ENCODE data around the gene PADI4.

The PADI4 gene

DNA sequence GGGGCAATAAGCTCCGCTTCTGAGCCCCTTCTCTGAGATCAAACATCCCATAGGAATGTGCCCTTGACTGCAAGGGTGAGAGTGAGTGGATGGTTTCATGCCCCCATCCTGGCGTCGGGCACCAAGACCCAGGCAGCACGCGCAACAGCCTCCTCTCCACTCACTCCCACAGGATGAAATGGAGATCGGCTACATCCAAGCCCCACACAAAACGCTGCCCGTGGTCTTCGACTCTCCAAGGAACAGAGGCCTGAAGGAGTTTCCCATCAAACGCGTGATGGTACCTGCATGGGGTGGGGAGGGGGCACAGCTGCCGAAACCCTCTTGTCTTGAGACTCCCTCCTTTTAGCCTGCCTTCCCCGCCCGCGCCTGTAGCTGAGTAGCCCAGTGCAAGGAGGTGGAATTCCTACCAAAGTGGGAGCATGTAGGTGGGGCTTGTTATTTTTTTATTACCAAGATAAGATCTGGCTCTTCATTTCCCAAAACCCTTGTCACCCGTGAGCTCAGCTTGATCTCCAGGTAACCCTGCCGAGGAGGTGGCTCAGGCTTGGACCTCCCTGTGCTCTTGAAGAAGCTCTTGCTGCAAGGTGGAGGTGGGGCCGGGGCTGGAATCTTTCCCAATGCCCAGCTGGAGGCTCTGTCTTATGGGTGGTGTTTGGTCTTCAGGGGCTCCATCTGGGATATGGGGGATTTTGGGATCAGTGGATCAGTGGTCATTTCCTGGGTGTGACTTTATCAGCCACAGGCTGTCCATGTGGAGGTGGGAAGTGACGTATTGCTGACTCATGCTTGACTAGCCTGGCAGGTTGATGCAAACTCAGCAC lies 40.0 kb downstream of the PADI4 start:
- DNase-seq = no peak

DNA sequence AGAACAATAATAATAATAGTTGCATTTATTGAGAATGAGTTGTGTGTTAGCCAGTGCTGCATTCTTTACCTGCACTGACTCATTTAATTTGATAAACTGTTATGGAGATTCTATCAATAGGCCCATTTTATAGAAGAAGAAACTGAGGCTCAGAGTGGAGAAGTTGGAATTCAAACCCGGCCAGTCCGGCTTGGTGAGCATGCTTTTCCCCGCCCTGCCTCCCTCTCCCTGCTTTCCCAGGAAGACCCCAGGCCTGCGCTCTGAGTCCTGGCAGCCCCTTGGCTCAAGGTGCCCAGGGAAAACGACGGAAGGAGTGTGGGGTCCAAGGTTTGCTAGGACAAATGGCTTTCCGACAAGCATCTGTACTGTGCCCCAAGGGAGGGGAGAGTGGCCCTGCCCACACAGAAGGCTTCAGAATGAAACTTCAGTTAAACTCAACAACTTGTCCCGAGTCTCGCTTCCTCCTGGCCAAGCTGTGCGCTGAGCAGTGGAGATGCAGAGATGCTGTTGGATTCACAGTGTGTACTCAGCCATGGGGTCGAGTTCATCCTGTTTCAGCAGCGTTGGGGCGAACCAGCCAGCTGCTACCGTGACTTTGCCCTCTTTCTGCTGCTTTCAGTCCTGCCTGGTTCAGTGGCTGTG lies 40.7 kb downstream of the PADI4 start:
- DNase-seq = no peak

DNA sequence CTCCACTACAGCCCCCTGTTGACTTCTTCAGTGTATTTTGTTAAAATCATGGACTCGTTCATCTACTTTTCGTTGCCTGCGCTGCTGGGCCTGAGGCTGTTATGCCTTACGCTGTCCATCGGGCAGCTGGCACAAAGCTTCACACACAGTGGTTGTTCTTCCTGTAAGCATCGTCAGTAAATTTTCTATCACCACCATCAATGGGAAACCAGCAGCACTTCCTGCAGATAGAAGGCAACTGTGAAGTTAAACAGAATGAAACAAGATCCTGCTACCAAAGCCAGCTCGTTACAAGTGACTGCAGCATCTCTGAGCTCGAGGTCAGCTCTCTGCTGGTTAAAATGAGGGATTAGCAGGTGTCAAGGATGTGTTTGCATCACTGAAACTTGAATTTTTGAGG lies 42.1 kb downstream of the PADI4 start:
- DNase-seq = no peak

DNA sequence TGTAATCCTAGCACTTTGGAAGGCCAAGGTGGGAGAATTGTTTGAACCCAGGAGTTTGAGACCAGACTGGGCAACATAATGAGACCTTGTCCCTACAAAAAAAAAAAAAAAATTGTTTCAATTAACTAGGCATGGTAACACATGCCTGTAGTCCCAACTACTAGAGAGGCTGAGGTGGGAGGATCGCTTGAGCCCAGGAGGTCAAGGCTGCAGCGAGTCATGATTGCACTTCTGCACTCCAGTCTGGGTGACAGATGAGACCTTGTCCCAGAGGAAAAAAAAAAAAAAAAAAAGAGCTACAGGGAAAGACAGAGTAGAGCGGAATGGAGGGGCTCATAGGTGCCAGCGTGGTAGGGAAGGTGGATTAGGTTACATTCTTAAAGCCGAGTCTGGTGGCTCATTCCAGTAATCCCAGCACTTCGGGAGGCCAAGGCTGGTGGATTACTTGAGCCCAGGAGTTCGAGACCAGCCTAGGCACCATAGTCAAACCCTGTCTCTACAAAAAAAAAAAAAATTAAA lies 43.0 kb downstream of the PADI4 start:
- no peak for DNase-seq

DNA sequence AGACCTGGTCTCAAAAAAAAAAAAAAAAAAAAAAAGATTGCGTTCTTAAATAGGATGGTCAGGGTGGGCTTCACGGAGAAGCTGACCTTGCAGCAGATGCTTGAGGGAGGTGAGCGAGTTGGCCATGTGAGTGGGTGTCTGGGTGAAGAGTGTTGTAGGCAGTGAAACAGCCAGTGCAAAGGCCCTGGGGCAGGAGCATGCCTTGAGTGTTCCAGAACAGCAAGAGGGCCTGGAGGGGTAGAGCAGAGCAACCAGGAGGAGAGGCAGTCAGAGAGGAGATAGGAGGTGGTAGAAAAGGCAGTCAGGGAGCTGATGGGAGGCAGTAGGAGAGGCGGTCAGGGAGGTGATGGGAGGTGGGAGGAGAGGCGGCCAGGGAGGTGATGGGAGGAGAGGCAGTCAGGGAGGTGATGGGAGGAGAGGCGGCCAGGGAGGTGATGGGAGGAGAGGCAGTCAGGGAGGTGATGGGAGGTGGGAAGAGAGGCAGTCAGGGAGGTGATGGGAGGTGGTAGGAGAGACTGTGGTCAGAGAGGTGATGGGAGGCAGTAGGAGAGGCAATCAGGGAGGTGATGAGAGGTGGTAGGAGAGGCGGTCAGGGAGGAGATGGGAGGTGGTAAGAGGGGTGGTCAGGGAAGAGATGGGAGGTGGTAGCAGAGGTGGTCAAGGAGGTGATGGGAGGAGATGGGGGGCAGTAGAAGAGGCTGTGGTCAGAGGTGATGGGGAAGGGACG lies 43.8 kb downstream of the PADI4 start:
- no peak for DNase-seq

DNA sequence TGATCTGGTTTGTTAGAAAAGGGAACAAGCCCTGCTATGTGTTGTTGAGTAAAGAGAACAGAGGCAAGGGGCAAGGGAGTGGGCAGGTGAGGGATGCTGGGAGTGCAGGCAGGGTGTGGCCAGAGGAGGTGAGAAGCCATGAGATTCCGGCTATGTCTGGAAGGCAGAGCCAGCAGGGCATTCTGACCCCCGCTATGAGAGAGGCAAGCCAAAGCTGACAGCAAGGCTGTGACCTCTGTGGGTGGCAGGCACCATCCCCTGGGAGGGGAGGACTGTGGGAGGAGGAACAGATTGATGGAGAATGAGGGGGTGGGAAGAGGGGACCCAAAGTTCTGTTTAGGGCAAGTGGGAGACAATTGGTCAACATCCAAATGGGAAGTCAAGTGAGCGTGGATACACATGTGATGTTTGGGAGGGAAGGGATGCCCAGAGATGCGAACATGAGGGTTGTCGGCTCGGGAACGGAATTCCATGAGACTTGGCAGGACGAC lies 44.5 kb downstream of the PADI4 start:
- no peak for DNase-seq

DNA sequence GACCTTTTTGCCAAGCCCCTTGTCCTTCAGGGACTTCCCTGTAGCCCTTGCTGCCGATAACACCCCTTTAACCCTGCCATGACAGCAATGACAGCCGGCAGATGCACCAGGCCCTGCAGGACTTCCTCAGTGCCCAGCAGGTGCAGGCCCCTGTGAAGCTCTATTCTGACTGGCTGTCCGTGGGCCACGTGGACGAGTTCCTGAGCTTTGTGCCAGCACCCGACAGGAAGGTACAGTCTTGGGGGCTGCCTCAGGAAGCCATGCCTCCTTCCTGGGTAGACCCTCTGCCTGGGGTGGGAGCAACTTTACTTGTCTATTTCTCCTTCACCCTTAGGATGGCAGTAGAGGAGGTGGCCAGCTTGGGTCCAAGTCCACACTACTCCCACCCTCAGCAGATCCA lies 47.9 kb downstream of the PADI4 start:
- no peak for DNase-seq

DNA sequence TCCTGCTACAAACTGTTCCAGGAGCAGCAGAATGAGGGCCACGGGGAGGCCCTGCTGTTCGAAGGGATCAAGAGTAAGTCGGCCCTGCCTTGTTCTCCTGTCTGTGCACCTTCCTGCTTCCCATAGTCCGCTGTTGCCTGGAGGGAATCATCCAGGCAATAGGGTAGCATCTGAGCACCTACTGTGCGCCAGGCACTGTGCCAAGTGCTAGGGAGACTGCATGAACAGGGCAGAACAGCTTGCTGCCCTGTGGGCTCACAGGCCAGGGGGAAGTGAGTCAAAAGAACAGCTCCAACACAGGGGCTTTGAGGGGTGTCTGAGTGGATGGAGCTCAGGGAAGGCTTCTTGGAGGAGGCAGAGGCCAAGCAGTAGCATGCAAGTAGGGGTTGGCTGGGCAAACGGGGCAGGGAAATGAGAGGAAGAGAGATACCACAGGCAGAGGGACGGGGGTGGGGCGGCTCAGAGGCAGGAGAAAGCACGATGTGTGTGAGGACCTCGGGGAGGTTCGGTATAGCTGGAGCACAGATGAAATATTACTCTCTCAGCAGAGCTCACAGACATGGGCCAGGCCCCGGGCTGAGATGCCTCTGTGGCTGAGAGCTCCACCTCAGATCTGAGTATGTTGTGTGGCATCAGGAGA lies 48.5 kb downstream of the PADI4 start:
- no peak for DNase-seq

DNA sequence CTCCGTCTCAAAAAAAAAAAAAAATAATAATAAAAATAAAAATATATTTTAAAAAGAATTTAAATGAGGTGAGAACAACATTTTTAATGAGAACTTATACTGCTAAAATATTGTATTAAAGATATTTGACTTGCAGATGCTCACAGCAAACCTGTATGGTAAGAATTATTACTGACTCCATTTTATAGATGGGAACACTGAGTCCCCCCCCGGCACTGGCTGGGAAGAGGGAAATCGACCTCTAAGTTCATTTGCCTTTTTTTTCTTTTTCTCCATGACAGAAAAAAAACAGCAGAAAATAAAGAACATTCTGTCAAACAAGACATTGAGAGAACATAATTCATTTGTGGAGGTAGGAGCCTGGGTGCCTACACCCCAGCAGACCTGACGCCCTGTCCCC lies 50.6 kb downstream of the PADI4 start:
- DNase-seq = no peak

DNA sequence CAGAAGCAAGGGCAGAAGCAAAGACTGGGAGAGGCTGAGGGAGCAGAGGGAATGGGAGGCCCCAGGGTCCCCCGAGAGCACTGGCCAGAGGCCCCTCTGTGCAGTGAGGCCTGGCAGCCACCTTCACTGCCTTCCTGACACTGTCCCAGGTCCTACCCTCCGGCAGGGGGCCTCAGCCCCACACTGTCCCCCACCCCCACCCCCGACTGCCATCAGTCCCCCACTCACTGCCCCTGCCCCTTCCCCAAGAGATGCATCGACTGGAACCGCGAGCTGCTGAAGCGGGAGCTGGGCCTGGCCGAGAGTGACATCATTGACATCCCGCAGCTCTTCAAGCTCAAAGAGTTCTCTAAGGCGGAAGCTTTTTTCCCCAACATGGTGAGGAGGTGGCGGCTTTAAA lies 51.0 kb downstream of the PADI4 start:
- DNase-seq = no peak

DNA sequence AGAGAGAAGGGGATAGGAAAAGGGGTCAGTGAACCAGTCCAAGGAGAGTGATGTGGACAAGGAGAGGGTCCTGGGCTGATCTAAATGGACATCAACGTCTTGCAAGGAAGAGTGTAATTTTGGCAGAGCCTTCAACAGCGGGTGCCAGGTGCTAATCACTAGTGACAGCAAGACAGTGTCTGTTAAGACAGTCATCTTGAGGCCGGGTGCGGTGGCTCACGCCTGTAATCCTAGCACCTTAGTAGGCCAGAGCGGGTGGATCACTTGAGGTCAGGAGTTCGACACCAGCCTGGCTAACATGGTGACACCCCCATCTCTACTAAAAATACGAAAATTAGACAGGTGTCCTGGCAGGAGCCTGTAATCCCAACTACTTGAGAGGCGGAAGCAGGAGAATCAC lies 51.8 kb downstream of the PADI4 start:
- DNase-seq = no peak

DNA sequence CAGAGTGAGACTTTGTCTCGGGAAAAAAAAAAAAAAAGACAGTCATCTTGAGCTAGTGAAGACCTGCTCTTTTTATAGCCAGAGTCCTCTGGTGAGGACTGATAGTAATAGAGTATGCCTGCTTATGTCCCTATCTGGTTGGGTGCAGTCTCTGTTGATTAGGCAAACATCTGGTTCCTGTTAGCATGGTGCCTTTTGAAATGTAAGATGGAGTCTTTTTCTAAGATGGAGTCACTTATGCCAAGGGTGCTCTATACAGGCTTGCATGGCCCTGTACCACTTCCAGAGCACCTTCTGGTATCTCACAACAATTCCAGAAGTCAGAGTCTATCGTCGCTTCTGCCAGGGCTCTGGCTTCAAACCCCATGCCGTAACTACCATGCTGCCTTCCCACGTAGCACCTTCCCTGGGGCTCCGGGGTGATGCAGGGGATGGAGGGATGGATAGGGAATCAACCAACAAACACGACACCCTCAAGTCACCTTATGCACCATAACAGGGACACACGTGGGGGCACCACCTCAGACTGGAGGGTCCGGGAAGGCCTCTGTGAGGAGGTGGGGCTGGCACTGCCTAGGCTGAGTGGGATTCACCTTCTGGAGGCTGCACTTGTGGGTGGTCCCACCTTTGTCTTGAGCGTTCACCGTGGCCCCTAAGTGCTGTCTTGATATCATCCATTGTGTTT lies 52.4 kb downstream of the PADI4 start:
- DNase-seq = no peak

DNA sequence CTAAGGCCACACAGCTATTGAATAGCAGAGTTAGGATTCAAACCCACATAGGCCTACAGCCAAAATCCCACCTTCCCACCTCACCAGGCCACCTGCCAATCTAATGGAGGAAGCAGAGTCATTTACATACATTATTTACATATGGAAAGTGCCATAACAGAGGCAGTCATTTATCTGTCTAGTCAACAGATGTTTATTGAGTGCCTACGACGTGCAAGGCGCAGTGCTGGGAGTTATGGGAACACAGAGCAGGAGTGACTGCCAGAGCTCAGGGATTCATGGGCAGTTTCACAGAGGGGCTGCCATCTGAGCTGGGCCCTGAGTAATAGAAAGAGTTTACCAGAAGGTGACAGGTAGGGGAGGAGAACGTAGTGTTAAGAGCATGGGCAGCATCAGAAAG lies 53.7 kb downstream of the PADI4 start:
- no peak for DNase-seq

DNA sequence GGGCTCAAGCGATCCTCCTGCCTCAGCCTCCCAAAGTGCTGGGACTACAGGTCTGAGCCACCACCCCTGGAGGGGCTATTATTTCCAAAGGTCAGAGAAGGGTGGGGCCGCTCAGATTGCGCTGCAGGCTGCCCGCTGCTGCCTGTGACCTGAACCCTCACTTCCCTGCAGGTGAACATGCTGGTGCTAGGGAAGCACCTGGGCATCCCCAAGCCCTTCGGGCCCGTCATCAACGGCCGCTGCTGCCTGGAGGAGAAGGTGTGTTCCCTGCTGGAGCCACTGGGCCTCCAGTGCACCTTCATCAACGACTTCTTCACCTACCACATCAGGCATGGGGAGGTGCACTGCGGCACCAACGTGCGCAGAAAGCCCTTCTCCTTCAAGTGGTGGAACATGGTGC lies 55.4 kb downstream of the PADI4 start:
- no peak for DNase-seq

DNA sequence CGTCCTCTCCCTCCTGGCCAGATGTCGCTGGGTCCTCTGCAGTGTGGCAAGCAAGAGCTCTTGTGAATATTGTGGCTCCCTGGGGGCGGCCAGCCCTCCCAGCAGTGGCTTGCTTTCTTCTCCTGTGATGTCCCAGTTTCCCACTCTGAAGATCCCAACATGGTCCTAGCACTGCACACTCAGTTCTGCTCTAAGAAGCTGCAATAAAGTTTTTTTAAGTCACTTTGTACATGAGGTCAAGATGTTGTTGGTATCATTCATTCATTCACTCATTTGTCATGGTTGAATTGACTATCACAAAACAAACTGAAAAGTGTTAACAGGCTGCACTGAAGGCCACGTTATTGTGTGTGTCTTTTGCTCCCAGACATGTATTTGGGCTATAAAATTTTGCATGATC lies 55.8 kb downstream of the PADI4 start:
- no peak for DNase-seq

DNA sequence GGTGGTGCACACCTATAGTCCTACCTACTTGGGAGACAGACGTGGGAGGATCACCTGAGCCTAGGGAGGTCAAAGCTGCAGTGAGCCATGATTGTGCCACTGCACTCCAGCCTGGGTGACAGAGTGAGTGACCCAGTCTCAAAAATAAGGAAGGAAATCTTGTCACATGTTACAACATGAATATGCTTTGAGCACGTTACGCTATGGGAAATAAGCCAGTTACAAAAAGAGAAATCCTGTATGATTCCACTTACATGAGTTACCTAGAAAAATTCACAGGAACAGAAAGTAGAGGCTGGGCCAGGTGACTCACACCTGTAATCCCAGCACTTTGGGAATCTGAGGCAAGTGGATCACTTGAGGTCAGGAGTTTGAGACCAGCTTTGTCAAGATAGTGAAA lies 57.3 kb downstream of the PADI4 start:
- no peak for DNase-seq

DNA sequence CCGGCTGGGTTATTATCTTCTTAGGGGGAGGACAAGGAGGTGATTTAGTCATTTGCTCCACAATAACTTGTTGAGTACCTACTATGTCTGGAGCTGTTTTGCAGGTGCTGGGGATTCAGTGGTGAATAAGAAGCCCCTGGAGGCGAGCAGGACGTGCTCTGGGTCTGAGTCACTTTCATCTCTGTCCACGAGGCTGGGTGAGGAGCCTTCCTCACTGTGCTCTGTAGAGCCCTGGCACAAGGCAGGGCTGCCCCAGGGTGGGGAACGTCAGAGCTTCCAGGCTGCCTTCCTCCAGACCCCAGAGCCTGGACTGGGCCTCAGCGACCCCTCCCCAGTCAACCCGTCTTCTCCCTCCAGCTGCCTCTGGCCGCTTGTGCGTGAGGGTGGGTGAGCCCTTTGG lies 61.5 kb downstream of the PADI4 start:
- DNase-seq = no peak

DNA sequence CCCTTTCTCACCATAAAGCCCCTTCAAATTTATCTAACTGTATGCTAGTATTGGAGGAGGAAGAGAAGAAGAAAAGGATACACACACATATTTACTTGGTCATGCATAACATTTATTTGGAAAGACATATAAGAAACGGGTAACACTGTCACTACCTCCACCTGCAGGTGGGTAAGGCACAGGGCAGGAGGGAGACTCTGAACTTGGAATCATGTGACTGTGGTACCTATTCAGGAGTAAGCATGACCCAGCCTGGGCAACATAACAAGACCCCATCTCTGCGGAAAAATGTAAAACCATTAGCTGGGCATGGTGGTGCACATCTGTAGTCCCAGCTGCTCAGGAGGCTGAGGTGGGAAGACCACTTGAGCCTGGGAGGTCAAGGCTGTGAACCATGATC lies 62.6 kb downstream of the PADI4 start:
- no peak for DNase-seq

DNA sequence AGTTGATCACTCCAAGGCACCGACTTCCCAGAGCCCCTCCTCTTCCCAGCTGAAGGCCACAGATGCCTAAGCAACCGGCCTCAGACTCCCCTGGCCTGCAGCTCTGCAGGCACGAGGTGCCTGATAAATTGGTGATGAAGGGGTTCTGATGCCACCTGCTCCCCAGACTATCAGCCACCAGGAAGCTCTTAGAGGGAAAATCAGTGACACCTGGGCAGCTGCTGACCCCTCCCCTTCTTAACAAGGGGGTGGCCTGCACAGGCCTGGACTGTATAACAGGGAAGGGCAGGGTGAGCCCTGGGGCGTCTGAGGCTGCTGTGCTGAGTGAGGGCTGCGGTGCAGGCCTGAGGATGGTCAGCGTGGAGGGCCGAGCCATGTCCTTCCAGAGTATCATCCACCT lies 63.9 kb downstream of the PADI4 start, which contains the start of gene PADI6:
Gene PADI6 (plus strand): TSS at position 301 of the 400 bp plus-strand sequence. CDS start 50 bp downstream, at position 351.
- no peak for DNase-seq

DNA sequence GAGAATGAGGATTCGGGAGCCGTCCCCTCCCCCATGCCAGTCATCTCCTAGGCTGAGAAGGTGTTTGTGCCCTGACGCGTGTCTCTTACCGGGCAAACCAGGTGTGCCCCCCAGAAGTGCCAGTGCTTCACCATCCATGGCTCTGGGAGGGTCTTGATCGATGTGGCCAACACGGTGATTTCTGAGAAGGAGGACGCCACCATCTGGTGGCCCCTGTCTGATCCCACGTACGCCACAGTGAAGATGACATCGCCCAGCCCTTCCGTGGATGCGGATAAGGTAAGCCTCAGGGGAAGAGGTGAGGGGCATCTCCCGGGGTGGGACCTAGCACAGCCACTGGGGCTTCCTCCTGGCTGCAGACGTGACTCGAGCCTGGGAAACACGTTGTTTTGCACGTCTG lies 65.0 kb downstream of the PADI4 start:
- no peak for DNase-seq

DNA sequence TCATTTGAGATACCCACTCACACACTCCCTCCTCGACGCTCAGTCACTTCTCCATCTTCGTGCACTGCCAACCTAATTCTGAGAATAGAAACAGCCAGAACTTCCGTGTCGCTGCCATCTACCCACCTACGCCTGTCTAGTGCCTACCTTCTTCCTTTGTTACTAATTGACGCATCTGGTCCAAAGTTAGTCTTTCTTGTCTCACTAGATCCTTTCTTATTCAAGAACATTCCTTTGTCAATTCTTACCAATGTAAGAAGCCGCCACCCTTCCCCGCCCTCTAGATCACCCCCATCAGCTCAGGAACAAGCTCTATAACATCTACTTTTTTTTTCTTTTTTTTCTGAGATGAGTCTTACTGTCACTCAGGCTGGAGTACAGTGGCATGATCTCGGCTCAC lies 67.7 kb downstream of the PADI4 start:
- DNase-seq = peak in 34 of 56 donors; percentile 2 to 83 (median 30)
